ENCODE data around the gene MYRIP.

- no peak for TF ChIP-seq CTCF (conservative IDR thresholded peaks at IDR 0.05)
- TF ChIP-seq ZFX (IDR thresholded peaks at IDR 0.05): no peak
Observed at GRCh38 chr3:40232626-40233025, 423.2 kb downstream of the MYRIP start.

Data from C4-2B (cell line).